ENCODE measurements around the gene UST. TPM values are rescaled to one million over a fixed set of nuclear protein-coding genes. Genes with fewer than 3 reads are reported as not detected.
A peak's percentile ranks its signal among the peaks of the same experiment; 100 is the strongest.

The UST gene
- total and polyA plus RNA-seq, 2 experiments from 2014 or later = 2.9 to 4.0 TPM

DNA sequence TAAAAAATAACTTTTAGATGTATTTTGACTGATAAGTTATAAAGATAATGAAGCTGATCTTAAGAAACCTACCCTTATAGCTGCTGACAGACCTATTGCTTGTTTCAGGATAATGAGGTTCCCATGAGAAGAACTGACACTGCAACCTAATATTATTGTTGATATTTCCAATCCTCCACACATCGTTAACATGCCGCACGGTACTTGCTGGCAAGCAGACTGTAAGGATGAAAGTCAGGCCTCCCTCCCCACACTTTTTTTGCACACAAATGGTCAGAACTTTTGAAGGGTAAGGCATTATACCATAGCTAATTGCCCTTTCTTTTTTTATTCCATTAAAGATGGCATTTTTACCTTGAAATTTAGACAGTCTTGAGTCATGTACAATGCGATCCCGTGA, 210.9 kb downstream of the UST start:
- TF ChIP-seq, protein P1, sequence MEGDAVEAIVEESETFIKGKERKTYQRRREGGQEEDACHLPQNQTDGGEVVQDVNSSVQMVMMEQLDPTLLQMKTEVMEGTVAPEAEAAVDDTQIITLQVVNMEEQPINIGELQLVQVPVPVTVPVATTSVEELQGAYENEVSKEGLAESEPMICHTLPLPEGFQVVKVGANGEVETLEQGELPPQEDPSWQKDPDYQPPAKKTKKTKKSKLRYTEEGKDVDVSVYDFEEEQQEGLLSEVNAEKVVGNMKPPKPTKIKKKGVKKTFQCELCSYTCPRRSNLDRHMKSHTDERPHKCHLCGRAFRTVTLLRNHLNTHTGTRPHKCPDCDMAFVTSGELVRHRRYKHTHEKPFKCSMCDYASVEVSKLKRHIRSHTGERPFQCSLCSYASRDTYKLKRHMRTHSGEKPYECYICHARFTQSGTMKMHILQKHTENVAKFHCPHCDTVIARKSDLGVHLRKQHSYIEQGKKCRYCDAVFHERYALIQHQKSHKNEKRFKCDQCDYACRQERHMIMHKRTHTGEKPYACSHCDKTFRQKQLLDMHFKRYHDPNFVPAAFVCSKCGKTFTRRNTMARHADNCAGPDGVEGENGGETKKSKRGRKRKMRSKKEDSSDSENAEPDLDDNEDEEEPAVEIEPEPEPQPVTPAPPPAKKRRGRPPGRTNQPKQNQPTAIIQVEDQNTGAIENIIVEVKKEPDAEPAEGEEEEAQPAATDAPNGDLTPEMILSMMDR (IDR thresholded peaks at IDR 0.05; ENCODE audit: low read depth, low read length) = no peak
- DNase-seq (ENCODE audit: low read depth in 1 of 2, low spot score in 1 of 2) = no peak
- Histone ChIP-seq H3K27ac (no peak overlapping the region), H3K36me3 (no peaks in the 10 kb centered on the region), H3K4me3 (no peak overlapping the region), H3K9me3 (ENCODE audit: low read depth) (no peaks in the 10 kb centered on the region), H3K4me1 (ENCODE audit: low read depth) (peaks cover 45% of the 10 kb centered on the region), H3K27me3 (no peaks in the 10 kb centered on the region)

DNA sequence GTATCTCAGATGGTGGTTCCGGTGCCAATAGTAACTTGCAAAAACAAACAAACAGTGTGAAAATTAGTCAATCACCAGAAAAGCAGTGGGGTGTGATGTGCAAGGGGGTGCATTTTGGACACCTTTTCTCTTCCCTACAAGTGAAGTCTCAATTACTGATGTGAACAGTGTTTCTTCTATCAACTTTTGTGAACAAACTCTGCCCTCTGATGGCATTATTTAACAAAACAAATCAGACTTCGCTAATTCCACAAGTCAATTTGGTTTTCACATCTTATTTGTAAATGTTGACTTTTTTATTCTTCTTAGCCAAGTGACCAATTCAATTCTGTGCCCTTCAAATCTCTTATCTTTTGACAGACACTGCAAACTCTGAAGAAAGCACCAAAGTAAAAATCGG, 212.2 kb downstream of the UST start:
- no peaks in the 10 kb centered on the region for H3K27me3 ChIP-seq
- no peaks in the 10 kb centered on the region for H3K36me3 ChIP-seq
- no peak overlapping the region for H3K4me3 ChIP-seq
- no peaks in the 10 kb centered on the region for H3K9me3 ChIP-seq (ENCODE audit: low read depth)
- H3K4me1 ChIP-seq (ENCODE audit: low read depth) = peaks cover 43% of the 10 kb centered on the region
- peak in 1 of 2 donors; percentile 21 for DNase-seq (ENCODE audit: low read depth in 1 of 2, low spot score in 1 of 2)
- TF ChIP-seq, protein P1 (IDR thresholded peaks at IDR 0.05; ENCODE audit: low read depth, low read length) = no peak
- peak overlapping the region; percentile 39 for H3K27ac ChIP-seq

DNA sequence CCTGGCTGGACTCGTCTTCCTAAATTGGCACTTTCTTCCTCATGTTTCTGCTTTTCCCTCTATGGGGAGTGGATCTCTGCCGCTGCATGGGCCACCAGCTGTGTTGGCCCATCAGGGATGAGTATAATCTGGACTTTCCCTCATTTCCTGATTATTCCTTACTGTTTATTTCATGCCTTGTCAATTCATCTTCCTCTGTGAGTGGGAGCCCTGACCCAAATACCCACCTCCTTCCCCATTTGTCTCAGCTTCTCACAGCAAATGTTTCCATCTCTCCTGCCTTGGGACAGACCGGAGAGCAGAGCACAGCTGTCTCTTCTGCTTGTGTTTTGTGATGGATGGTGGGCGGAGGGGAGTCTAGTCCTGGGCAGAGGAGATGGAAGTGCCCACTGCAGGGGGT, 212.7 kb downstream of the UST start:
- no peak for DNase-seq (ENCODE audit: low read depth in 1 of 2, low spot score in 1 of 2)
- Histone ChIP-seq H3K27me3 (no peaks in the 10 kb centered on the region), H3K9me3 (ENCODE audit: low read depth) (no peaks in the 10 kb centered on the region), H3K36me3 (no peaks in the 10 kb centered on the region), H3K27ac (peak overlapping the region; percentile 39), H3K4me3 (no peak overlapping the region), H3K4me1 (ENCODE audit: low read depth) (peaks cover 38% of the 10 kb centered on the region)
- TF ChIP-seq, protein P1 (IDR thresholded peaks at IDR 0.05; ENCODE audit: low read depth, low read length) = no peak

DNA sequence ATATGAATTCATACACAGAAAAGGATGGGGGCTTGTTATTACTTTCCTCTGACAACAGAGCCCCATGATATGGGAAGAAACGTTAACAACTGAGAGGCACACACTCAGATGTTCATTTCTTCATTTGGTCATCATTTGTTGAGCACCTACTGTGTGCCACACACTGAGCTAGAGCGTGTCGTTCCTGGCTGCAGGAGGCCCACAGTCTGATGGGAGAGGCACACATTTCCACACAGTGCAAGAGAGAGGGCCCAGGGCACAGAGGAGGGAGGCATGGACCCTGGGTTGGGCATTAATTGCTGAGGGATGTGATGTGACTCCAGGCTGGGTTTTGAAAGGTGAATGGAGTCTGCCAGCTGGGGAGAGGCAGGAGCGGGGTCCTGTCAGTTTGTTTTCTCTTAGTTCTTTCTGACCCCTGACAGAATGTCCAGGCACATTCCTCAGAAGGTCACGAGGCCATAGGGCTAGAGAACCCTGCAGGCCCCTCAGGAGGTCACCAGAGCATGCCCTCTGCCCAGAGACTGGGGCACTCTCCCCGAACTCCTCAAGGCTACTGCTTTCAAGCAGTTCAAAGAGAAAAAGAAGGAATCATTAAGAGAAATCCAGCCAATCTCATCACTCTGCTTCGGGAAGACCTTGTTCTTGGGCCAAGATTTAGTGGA, 216.2 kb downstream of the UST start:
- H3K27me3 ChIP-seq = no peaks in the 10 kb centered on the region
- no peak overlapping the region for H3K27ac ChIP-seq
- H3K9me3 ChIP-seq (ENCODE audit: low read depth) = no peaks in the 10 kb centered on the region
- H3K36me3 ChIP-seq = no peaks in the 10 kb centered on the region
- TF ChIP-seq, protein P1 (IDR thresholded peaks at IDR 0.05; ENCODE audit: low read depth, low read length) = no peak
- H3K4me3 ChIP-seq = no peak overlapping the region
- H3K4me1 ChIP-seq (ENCODE audit: low read depth) = peaks cover 28% of the 10 kb centered on the region
- no peak for DNase-seq (ENCODE audit: low read depth in 1 of 2, low spot score in 1 of 2)

DNA sequence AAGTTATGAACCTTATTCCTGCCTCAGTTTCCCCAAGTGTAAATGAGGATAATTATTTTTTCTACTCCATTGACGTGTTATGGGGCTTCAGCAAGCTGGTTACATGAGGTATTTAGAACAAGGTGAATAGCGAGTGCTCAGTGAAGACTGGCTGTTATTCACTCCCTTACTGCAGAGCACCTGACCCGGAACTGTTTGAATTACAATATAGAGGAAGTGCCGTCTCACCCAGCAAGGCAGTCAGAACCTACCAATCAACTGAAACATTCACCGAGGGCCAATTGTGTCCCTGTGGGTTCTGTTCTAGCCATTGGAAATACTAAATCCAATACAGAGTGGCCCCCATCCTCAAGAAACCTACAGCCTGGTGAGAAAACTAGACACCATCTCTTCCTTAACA, 216.9 kb downstream of the UST start:
- H3K27ac ChIP-seq = no peak overlapping the region
- no peak overlapping the region for H3K4me3 ChIP-seq
- TF ChIP-seq, protein P1 (IDR thresholded peaks at IDR 0.05; ENCODE audit: low read depth, low read length) = no peak
- DNase-seq (ENCODE audit: low read depth in 1 of 2, low spot score in 1 of 2) = no peak
- no peaks in the 10 kb centered on the region for H3K9me3 ChIP-seq (ENCODE audit: low read depth)
- no peaks in the 10 kb centered on the region for H3K27me3 ChIP-seq
- H3K36me3 ChIP-seq = no peaks in the 10 kb centered on the region
- peaks cover 27% of the 10 kb centered on the region for H3K4me1 ChIP-seq (ENCODE audit: low read depth)

Data from cardiac muscle cell (in vitro differentiated cells and primary cell).